Transverse colon (tissue), 4 donors: ENCODE results near the gene CACNA1E. TPM values are rescaled to one million over a fixed set of nuclear protein-coding genes. Genes with fewer than 3 reads are reported as not detected.

Source experiments
- DNase-seq: peaks from one replicate; pipeline ENCODE4 v3.0.0-alpha.2; 2019
- H3K27ac ChIP-seq, 4 donors: fragments of 200-600 bp; sonication (generic); 2 replicates each; pipeline ENCODE4 v1.5.1; 2016 to 2018; ENCODE audit warnings: inconsistent platforms in 4 of 4
- H3K27me3 ChIP-seq: fragments of 200-600 bp; sonication (generic); 2 replicates; pipeline ENCODE4 v1.5.1; 2017; ENCODE audit warnings: inconsistent platforms
- H3K36me3 ChIP-seq, 4 donors: fragments of 200-600 bp; sonication (generic); 2 replicates each; pipeline ENCODE4 v1.5.1; 2017 to 2019; ENCODE audit warnings: inconsistent platforms in 4 of 4
- H3K4me1 ChIP-seq, 4 donors: fragments of 200-600 bp; sonication (generic); 2 replicates each; pipeline ENCODE4 v1.5.1; 2017 to 2020; ENCODE audit warnings: inconsistent platforms in 4 of 4
- H3K4me3 ChIP-seq, 4 donors: fragments of 200-600 bp; sonication (generic); 1 replicate in 1 of 4; 2 replicates in 3 of 4; pipeline versions ENCODE4 v1.5.1 to v1.6.1; 2017 to 2019; ENCODE audit warnings: inconsistent platforms in 4 of 4
- H3K9me3 ChIP-seq, 2 donors: fragments of 200-600 bp; sonication (generic); 2 replicates each; pipeline ENCODE4 v1.5.1; 2017 to 2019; ENCODE audit warnings: inconsistent platforms in 2 of 2
- CTCF ChIP-seq, 5 experiments: fragments of 200-600 bp in 3 of 5; fragments of 450-650 bp in 2 of 5; sonication (generic) in 3 of 5; IDR thresholded peaks; 1 replicate in 2 of 5; 2 replicates in 3 of 5; pipeline ENCODE4 v1.5.1; 2016 to 2017; ENCODE audit warnings: antibody characterized with exemption in 5 of 5, inconsistent platforms in 3 of 5, mild to moderate bottlenecking in 2 of 5, moderate library complexity in 1 of 5
- EP300 ChIP-seq: sonication (generic); formaldehyde crosslinking; IDR thresholded peaks from one replicate; pipeline ENCODE4 v1.6.1; 2017; ENCODE audit warnings: antibody characterized with exemption, low read depth
- POLR2A ChIP-seq: fragments of 450-650 bp; IDR thresholded peaks from one replicate; pipeline ENCODE4 v1.6.1; 2016; ENCODE audit warnings: antibody characterized with exemption, mild to moderate bottlenecking, moderate library complexity
- POLR2AphosphoS5 ChIP-seq, 3 donors: sonication (generic); formaldehyde crosslinking; IDR thresholded peaks; one replicate each; pipeline ENCODE4 v1.6.1; 2016; ENCODE audit warnings: antibody characterized with exemption in 3 of 3
- WGBS, 2 donors: methylation state at CpG; one replicate each; pipeline ENCODE4 v1.1.5; 2018; ENCODE audit warnings: low coverage in 1 of 2; 5-methylcytosine and 5-hydroxymethylcytosine counted together
- in situ Hi-C, 4 donors: fragments of 200-750 bp; cut with MboI; loops; one replicate each; pipeline versions ENCODE4 v1.15.0 to v1.15.1; 2017; ENCODE audit warnings: low sequenced_read_pairs in 3 of 4, low pct_ligation_motif_present in 1 of 4, low pct_unique_long_range_greater_than_20kb in 1 of 4
- intact Hi-C: fragments of 100-400 bp; cut with DNase I; formaldehyde crosslinking; loops from one replicate; pipeline ENCODE4 v1.15.1; 2023; ENCODE audit warnings: low total_unique reads
- total RNA-seq, 4 donors: library from RNA; depleted of rRNA; stranded (reverse); fragments of >200 nt; gene quantifications; one replicate each; pipeline ENCODE4 v1.1.0, GENCODE V29; 2016

CACNA1E gene
- total RNA-seq, 4 donors from 2014 or later, result under 0.01 to 0.16 (median 0.14) TPM; not detected in 1

- H3K36me3 ChIP-seq, result no peaks in the 10 kb centered on the region
- no peak for TF ChIP-seq POLR2A
- TF ChIP-seq CTCF (IDR thresholded peaks at IDR 0.05), result no peak
- TF ChIP-seq EP300, result no peak
- TF ChIP-seq POLR2AphosphoS5 (IDR thresholded peaks at IDR 0.05), result no peak
- in situ Hi-C loops, result no loop called here
- H3K4me1 ChIP-seq, result no peaks in the 10 kb centered on the region
- no peaks in the 10 kb centered on the region for H3K9me3 ChIP-seq
- no peak overlapping the region for H3K4me3 ChIP-seq
- no peak overlapping the region for H3K27ac ChIP-seq
- no peak for DNase-seq
- H3K27me3 ChIP-seq, result no peaks in the 10 kb centered on the region
- intact Hi-C loops, result no loop called here
- WGBS, 2 donors, result 97% methylated on average over 14 of the region's 14 CpGs; no CpG with 5 or more reads in 1 of the 2 donors
Measured at GRCh38 chr1:181733486-181733885, 250.2 kb downstream of the CACNA1E start.

DNA sequence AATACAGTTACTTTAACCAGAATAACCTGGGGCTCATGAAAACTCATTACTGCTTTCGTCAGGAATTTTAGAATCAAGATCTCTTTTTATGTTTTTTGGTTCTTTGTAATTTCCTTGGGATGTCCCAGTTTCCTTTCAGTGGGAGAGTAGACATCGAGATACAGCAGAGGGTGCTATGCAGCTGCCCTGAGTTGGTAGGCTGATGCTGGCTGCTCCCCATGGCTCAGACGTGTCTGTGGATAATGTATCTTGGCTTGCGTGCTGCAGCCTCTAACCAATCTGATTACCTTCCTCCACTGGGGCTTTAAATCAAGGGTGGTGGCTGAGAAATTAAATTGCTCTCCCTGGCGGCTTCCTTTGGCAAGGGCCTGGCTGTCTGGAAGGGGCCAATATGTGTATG is 253.7 kb downstream of the CACNA1E start:
- no peak for DNase-seq
- no peak overlapping the region for H3K4me3 ChIP-seq
- TF ChIP-seq EP300 (no peak), POLR2A (no peak), CTCF (IDR thresholded peaks at IDR 0.05) (no peak), POLR2AphosphoS5 (IDR thresholded peaks at IDR 0.05) (no peak)
- H3K36me3 ChIP-seq, result no peaks in the 10 kb centered on the region
- in situ Hi-C loops, result no loop called here
- WGBS, 2 donors, result 55 to 68% methylated on average over 2 to 5 of the region's 5 CpGs
- intact Hi-C loops, result no loop called here
- no peak overlapping the region for H3K27ac ChIP-seq
- peaks cover 0 to 3% (median 0%) of the 10 kb centered on the region in 4 donors for H3K4me1 ChIP-seq
- H3K9me3 ChIP-seq, result no peaks in the 10 kb centered on the region
- H3K27me3 ChIP-seq, result no peaks in the 10 kb centered on the region

DNA sequence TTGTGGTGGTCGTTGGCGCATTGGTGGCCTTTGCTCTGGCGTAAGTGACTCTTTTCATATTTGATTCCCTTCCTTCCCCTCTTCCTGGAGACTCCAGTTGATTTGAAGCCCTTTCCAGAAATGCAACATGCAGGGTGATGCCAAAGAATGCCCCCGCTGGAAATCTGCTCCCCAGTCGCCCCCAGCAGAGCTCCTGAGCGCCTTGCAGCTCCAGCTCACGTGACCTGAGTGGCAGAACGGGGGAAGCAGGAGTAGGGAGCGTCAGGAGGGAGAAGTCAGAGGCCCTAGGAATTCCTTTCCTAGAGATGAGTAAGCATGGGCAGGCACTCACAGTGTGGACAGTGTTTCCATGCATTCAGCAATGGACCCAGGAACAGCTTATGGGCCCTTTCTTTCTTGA is 255.9 kb downstream of the CACNA1E start:
- no peaks in the 10 kb centered on the region for H3K27me3 ChIP-seq
- no peaks in the 10 kb centered on the region for H3K9me3 ChIP-seq
- no peak for DNase-seq
- 72% methylated on average over 9 of the region's 9 CpGs; no CpG with 5 or more reads in 1 of the 2 donors for WGBS, 2 donors
- intact Hi-C loops, result no loop called here
- no peak overlapping the region for H3K4me3 ChIP-seq
- no peak for TF ChIP-seq POLR2A
- TF ChIP-seq POLR2AphosphoS5 (IDR thresholded peaks at IDR 0.05), result no peak
- no peak for TF ChIP-seq CTCF (IDR thresholded peaks at IDR 0.05)
- TF ChIP-seq EP300, result no peak
- H3K27ac ChIP-seq, result no peak overlapping the region
- H3K36me3 ChIP-seq, result no peaks in the 10 kb centered on the region
- in situ Hi-C loops, result no loop called here
- H3K4me1 ChIP-seq, result peaks cover 0 to 3% (median 0%) of the 10 kb centered on the region in 4 donors

- no peak overlapping the region for H3K4me3 ChIP-seq
- intact Hi-C loops, result no loop called here
- in situ Hi-C loops, result no loop called here
- no peaks in the 10 kb centered on the region for H3K27me3 ChIP-seq
- H3K4me1 ChIP-seq, result peaks cover 0 to 3% (median 0%) of the 10 kb centered on the region in 4 donors
- no peak overlapping the region for H3K27ac ChIP-seq
- no peaks in the 10 kb centered on the region for H3K36me3 ChIP-seq
- TF ChIP-seq POLR2A, result no peak
- no peak for TF ChIP-seq EP300
- TF ChIP-seq POLR2AphosphoS5 (IDR thresholded peaks at IDR 0.05), result no peak
- no peak for TF ChIP-seq CTCF (IDR thresholded peaks at IDR 0.05)
- H3K9me3 ChIP-seq, result no peaks in the 10 kb centered on the region
- DNase-seq, result no peak
- WGBS, 2 donors, result 36 to 70% methylated on average over 2 to 4 of the region's 4 CpGs
Measured at GRCh38 chr1:181742426-181742825, 259.1 kb downstream of the CACNA1E start.
